NCI-H146 (cell line): ENCODE data around the gene DIS3.
"Not testable (repeated sequence)": the region's sequence is repeated elsewhere in the genome, so short reads cannot be mapped to it uniquely, and the experiment has no call there.

ENCODE experiments used
- DNase-seq: peaks from one replicate; lab custom pipeline; 2025; lab: John Stamatoyannopoulos, UW

DIS3 gene

DNA sequence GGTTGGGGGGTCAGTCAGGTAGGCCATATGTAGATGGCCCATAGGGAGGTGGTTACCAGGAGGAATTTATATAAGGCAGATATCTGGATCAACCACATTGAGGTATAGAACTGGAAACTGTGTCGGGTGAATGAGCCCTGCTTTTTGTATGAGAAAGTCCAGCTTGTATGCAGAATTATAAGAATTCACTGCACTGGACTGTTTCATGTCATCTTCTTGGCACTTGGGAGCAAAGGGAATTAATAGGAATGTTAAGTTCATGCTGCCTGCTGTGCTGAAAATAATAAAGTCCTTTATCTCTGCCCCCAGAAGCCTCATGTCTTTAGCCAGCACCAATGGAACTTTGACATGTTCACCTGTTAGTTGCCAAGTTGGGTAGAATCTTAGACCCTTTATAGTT, 41.7 kb downstream of the DIS3 start:
- no peak for DNase-seq

DNA sequence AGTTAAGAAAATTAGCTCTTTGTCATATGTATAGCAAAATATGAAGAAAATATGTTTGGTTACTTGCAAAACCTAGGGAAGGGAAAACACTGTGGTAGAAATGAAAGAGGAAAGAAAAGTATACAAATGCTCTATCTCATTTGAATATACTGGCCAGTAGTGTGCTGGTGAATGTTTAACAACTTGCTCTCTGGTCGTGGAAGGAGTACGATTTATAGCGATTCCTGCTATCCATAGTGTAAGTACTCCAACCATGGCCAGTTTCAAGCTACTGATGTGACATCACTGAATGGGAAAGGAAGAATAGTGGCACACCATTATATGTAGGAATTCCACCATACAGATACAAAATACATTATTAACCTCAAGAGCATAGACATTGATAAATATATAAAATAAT, 44.7 kb downstream of the DIS3 start:
- no peak for DNase-seq

DNA sequence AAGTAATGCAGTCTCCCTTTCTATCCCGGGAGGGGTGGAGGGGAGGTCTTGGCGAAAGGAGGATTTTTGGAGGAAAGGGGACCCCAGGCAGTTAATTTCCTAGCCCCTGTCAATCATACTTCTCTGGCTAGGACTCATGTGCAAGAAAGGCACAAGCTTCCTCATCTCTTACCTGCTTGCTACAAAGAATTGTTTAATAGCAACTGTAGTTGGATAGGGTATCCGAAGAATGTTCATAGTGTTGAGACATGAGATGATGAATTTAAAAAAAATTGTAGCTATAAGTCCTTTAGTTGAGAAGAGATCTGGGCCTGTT, 53.5 kb downstream of the DIS3 start:
- DNase-seq, result no peak

DNA sequence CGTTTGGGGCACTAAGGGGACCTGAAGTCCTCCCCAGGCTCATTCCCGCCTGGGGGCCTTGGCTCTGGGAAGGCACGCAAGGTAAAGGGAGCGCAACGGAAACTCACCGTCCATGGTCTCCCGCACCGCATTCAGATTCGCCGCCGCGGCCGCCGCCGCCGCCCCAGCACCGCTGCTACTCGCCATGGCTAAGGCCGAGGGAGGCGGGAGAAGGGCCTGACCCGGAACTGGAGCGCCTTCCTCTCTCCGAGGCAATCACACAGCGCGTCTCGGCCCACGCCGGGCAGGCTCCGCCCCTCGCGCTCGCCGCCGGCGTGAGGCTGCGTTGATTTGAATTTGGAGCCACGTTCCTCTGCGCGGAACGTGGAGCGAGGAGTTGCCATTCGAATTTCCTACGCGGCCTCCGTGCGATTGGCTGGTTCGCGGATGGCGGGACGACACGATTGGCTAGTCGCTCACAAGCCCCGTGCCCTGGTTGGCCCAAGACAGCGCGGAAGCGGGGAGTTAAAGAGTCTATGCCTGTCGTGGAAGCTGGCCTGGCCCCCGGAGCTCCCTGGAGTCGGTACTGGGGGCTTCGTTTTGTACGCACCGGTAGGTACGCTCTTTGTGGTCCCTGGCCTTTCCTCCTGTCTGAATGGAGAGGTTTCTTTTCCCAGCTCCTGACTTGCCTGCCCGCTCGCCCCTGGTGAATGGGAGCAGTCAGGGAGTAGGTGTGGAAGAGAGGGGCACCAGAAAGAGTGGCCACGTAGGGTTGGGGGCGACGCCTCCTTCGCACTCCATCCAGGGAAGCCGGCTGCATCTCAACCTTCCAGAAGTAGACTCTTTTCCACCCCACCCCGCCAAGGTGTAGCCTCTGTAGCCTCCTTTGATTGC, 54.0 kb downstream of the DIS3 start, which contains the start of the genes BORA and MZT1:
Gene BORA, plus strand, starts transcription at position 507 of the 873 bp plus-strand sequence. CDS start 1,018 bp downstream, outside the sequence.
Gene MZT1, minus strand, starts transcription at position 213 of the 873 bp plus-strand sequence. Its CDS starts 27 bp downstream, at position 186.
- peak; percentile 98 for DNase-seq

DNA sequence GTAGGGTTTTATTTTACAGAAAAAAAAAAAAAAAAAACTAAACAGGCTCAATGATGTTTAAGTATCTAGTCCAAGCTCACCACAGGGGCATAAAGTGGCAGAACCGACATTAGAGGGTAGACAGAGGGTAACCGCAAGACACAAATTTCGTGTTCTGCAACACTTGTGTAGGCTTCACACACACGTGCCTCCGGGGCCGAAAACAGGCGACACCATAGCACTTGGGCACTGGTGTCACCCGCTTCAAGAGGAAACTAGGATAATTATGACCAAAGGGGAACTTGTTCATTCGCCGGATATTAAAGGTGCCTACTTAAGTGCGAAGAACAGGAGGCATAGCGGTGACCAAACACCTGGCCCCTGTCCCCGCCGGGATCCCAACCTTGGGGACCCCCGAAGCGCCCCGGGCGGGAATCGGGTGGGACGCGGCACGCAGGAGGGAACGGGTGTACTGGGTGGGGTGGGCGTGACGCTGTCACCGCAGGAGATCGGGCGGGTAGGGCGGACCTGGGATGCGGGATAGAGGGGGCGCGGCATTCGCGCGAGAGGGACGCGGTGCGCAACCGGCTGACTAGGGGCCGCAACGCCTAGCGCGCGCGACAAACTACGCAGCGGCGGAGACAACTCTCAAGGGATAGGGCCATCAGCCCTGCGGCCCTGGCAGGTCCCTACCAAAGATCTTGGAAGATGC, 54.8 kb downstream of the DIS3 start:
- peak; percentile 74 for DNase-seq

DNA sequence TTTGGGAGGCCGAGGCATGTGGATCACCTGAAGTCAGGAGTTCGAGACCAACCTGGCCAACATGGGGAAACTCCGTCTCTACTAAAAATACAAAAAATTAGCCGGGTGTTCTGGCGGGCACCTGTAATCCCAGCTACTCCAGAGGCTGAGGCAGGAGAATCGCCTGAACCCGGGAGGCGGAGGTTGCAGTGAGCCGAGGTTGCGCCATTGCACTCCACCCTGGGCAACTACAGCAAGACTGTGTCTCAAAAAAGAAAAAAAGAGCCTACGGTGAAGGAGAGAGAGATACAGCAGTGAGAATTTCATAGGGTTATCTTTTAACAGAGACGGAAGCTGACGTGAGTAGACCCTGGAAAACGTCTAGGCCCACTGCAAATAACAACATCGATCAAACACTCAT, 55.5 kb downstream of the DIS3 start:
- DNase-seq, result not testable (repeated sequence)

DNA sequence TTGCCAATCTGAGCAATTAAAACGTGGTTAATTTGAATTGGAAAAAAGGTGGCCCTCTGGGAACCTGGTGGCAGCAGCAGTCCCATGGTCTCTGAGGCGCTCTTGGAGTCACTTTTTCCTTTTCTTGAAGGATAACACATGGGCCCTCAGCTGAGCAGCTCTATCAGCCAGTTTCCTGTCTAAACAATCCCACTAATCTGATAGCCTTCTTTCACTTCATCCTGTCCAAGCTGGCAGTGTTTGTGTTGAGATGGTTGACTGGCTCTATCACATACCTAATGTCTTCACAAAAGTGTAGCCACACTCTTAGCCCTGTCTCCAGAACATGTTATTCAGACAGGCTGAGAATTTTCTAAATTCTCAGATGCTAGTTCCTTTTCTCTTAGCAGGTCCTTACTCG, 64.9 kb downstream of the DIS3 start:
- DNase-seq, result no peak
